HG02588 (cell line): Measurements from ENCODE around the gene NOL3.

ENCODE experiments used
- ATAC-seq: cut with Tn5 transposase; IDR thresholded peaks from one replicate; pipeline ENCODE4 v1.9.1; 2021; ENCODE audit warnings: mild to moderate bottlenecking, moderate library complexity; ENCODE audit not compliant: unreplicated experiment

Gene NOL3

GRCh38 chr16:67188323-67188722 lies 18.0 kb downstream of the NOL3 start:
- no peak for ATAC-seq

- no peak for ATAC-seq
Observed at GRCh38 chr16:67188798-67189197, 18.5 kb downstream of the NOL3 start.

GRCh38 chr16:67190041-67190440 lies 19.7 kb downstream of the NOL3 start, which contains the start of gene EXOC3L1:
Gene EXOC3L1, minus strand, starts transcription at chr16:67190136. Its CDS starts 460 bp downstream, at chr16:67189676.
- no peak for ATAC-seq

- no peak for ATAC-seq
Observed at GRCh38 chr16:67190448-67191399, 20.4 kb downstream of the NOL3 start.

GRCh38 chr16:67191411-67191994 lies 21.2 kb downstream of the NOL3 start:
- ATAC-seq = no peak

GRCh38 chr16:67191995-67192681 lies 21.8 kb downstream of the NOL3 start, which contains the start of gene E2F4:
Gene E2F4, plus strand, starts transcription at chr16:67192155. Its CDS starts 73 bp downstream, at chr16:67192228.
- ATAC-seq = peak; percentile 77

- no peak for ATAC-seq
Observed at GRCh38 chr16:67192781-67193361, 22.5 kb downstream of the NOL3 start.

- ATAC-seq = no peak
Observed at GRCh38 chr16:67193536-67193935, 23.2 kb downstream of the NOL3 start.

GRCh38 chr16:67194260-67194659 lies 23.9 kb downstream of the NOL3 start:
- no peak for ATAC-seq

- no peak for ATAC-seq
Observed at GRCh38 chr16:67195676-67196075, 25.3 kb downstream of the NOL3 start.

GRCh38 chr16:67196881-67197280 lies 26.5 kb downstream of the NOL3 start:
- no peak for ATAC-seq

- ATAC-seq = no peak
Observed at GRCh38 chr16:67197704-67198103, 27.4 kb downstream of the NOL3 start.

- no peak for ATAC-seq
Observed at GRCh38 chr16:67198238-67198734, 27.9 kb downstream of the NOL3 start.

- no peak for ATAC-seq
Observed at GRCh38 chr16:67199011-67199807, 28.9 kb downstream of the NOL3 start, which contains the start of gene ELMO3. Gene ELMO3, plus strand, starts transcription at chr16:67199131. Its CDS starts 196 bp downstream, at chr16:67199327.

- ATAC-seq = no peak
Observed at GRCh38 chr16:67199808-67200198, 29.5 kb downstream of the NOL3 start.

- ATAC-seq = no peak
Observed at GRCh38 chr16:67200491-67200890, 30.2 kb downstream of the NOL3 start.

GRCh38 chr16:67201411-67202345 lies 31.3 kb downstream of the NOL3 start:
- no peak for ATAC-seq

GRCh38 chr16:67202426-67202825 lies 32.1 kb downstream of the NOL3 start:
- ATAC-seq = no peak

- ATAC-seq = no peak
Observed at GRCh38 chr16:67202956-67203493, 32.7 kb downstream of the NOL3 start.
